Fibroblast of peridontal ligament (primary cell): ENCODE results near the gene DGCR2.
A peak's percentile ranks its signal among the peaks of the same experiment; 100 is the strongest.

Experiments used
- DNase-seq: peaks from one replicate; pipeline ENCODE4 v3.0.0-alpha.2; 2010; ENCODE audit errors: extremely low read depth

The DGCR2 gene

DNA sequence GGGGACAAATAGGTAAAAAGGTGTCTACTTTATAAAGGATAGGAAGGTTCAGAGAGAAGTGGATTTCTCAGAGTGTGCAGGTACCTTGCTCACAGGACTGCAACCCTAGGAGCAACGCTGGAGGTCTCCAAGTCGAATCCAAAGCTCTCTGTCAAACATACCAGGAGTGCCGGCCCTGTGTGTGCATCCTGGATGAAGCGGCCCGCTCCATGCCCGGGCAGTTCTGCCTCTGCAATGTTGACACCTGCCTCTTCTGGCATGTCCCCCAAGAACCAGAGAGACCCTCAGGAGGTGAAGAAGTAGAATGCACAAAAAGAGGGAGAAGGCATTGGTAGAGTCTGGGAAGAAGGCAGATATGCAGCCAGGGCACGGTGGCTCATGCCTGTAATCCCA is 5.8 kb upstream of the DGCR2 start:
- no peak for DNase-seq

DNA sequence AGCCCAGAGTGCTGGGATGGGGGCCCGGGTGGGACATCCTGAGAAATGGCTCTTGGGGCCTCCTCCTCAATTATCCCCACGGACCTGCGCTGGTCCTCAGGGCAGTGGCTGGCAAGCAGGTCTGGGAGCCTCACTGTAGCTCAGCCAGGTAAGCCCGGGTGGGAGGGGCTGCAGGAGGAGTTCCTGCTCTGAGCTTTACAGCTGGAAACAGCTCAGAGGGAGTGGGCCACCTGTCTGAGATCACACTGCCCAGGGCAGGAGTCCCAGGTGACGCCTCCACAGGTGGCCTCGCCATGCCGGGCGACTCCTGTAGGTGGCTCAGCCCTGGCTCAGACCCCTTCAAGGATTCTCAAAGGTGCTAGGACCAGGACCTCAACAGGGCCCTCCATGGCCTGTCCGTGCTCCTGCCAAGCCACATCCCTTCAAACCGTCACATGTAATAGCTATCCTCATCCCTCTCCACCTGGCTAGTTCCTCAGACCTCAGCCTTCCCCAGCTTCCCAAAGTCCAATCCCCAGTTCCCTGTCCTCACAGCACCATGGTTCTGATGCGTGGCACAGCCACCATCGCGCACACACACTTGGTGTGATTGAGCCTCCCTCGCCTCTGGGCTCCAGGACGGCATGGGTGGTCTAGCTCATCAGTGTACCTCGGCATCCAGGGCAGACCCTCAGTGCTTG is 5.3 kb upstream of the DGCR2 start:
- no peak for DNase-seq

DNA sequence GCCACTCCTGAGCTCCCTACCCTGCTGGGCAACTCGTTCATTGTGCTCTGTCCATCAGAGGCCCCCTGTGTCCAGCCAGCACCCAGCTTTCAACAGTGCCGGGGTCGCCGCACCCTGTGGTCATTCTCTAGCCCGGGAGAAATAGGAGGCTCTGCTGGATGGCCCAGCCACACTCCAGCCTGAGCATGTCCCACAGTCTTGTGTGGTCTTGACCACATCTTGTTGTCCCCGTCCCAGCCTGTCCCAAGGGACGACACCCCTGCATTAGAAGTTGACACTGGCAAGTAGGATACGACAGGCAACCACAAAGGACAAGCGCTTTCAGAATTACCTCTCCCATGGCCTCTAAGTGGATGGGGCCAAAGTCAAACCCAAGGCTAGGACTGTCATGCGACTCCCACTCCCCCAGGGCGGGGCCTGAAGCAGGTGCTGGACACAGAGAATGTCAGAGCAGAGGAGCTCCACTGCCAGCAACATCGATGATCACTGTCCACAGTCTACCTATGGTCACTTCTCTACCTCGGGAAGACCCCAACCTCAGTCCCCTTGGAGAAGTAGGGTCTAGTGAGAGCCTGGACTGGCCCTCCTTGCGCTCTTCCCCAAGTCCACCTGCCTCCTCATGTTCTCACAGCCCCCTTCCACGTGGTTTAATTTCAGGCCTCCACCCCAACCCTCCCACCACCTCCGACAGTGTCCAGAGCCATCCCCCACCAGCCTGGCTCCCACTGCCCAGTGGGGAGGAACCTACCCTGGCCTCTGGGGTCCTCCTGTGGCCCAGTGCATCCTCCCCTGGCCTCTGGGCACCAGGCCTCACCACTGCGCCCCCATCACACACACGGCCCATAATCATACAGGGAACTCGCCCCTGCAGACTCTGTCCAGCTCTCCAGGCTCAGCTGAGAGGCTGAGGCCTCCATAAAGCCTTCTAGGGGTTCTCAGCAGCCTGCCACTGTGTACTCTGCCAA is 4.4 kb upstream of the DGCR2 start:
- DNase-seq, result no peak

DNA sequence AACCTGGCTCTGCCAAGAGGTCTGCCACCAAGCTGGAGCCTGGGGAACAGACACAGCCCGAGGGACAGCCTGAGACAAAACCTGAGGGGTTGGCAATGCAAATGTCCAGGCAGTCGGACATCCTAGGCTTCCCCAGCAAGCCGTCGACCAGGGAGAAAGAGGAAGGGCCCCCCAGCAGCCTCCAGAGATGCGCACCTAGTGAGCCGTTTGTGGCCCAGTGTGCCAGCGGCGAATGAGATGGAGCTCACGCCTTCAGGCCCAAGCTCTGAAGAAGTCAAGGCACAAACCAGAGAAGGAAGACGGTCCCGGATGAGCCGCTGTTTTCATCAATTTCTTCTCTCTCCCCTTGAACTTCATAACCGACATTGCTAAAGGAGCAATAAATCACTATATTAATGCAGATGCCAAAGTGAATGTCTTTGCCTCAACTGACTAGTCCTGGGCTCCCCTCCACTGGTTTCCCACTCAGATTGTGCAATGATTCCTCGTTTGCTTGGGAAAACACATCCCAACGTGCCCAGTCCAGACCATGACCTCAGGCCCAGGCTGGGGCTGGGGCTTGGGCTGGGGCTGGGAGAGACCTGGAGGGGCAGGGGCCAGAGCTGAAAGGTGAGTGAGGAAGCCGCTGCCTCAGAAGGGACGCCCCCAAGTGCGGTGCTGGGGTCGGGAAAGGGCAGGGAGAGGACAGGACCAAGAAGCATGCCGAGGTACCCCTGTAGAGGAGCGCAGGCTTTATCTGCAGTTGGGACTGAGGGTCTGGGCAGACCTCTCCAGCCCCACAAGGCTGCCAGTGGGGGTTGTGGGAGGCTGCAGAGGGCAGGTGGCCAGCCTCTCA is 3.5 kb upstream of the DGCR2 start:
- no peak for DNase-seq

DNA sequence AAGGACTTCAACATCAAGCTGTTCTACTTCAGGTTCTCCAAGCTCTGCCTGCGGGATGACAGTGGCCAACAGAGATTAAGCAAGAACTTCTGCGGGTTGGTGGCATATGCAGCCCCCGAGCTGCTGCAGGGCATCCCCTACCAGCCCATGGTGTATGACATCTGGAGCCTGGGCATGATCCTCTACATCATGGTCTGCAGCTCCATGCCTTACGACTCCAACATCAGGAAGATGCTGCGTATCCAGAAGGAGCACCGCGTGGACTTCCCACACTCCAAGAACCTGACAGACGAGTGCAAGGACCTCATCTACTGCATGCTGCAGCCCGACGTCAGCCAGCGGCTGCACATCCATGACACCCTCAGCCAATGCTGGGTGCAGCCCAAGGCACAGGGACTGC is 2.8 kb upstream of the DGCR2 start:
- no peak for DNase-seq

DNA sequence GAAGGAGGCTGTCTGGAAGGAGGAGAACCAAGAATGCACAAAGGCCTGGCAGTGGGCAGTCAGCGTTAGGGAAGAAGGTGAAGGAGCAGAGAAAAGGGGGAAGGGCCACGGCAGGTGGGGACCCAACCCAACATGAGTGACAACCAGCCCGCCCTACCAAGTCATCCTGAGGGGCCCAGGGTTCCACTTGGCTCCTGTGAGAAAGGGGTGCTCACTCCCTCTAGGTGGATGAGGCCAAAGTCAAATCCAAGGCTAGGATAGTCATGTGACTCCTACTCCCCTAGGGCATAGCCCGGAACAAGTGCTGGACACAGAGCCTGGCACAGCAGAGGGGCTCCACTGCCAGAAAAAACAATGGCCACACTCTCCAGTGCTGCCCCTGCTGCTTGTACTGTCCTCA is 2.2 kb upstream of the DGCR2 start:
- DNase-seq, result no peak

DNA sequence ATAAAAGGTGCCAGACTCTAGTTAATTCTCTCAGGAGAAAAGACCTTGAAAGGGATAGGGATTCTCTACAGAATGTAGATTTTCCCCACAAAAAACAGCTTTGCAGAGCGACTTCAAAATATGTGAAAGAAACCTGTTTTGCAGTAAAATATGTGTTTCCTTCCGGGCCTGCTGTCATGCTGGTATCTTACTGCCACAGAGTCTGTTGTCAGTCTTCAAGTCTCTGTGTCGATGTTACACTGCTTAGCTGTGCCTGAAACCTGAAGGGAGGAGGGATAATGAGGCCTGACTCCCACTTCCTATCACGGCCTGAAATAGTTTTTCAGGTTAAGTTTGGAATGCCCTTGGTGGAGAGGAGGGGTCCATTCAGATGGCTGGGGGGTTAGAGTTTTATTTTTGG is 1.7 kb upstream of the DGCR2 start:
- DNase-seq, result no peak

DNA sequence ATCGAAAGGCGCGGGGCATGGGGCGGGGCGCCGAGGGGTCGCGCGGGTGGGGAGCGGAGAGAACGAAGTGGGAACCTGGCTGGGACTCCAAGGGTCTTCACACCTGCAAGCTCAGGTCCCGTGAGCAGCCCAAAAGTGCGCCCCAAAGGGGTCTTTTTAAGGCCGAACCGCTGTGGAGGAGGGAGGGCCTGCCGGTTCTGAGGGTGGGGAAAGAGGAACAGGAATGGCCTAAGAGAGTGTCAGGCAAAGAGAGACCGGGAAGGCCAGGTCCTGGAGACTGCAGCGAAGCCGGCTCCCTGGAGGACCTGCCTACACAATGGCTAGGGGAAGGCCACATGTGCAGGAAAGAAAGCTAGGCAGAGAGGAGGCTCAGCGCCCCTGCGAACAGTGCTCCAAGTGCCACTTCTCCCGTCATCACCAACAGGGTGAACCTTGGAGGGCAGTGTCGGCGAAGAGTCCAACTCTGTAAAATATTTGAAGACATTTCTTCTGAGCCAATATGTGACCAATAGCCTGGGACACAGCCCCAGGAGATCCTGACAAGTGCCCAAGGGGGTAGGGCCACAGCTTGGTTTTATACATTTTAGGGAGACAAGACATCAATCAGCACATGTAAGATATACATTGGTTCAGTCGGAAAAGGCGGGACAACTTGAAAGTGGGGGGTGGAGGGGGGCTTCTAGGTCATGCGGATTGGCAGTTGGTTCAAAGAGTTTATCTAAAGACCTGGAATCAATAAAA is 710 bp upstream of the DGCR2 start:
- DNase-seq, result peak; percentile 11

DNA sequence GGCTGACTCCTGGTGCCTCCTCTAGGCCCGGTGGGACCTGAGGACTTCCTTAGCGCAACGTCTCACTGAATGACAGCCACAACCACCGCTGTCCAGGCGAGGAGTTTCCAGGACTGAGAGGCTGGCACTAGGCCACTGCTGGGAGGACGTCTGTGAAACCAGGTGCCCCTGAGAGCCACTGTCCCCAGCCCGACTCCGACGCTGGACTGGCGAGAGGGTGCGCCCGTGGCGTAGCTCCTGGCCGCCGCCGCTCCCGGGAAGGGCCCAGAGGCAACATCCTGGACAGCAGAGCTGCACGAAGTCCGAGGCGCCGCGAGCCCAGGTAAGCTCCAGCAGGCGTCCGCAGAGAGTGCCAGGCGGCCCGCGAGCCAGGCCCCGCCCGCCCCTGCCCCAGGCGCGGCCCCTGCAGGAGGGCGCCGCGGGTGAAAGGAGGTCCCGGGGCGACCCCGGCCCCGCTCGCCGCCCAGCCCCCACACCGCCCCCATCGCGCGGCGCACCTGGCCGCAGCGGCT is 525 bp downstream of the DGCR2 start:
- DNase-seq, result peak; percentile 20

DNA sequence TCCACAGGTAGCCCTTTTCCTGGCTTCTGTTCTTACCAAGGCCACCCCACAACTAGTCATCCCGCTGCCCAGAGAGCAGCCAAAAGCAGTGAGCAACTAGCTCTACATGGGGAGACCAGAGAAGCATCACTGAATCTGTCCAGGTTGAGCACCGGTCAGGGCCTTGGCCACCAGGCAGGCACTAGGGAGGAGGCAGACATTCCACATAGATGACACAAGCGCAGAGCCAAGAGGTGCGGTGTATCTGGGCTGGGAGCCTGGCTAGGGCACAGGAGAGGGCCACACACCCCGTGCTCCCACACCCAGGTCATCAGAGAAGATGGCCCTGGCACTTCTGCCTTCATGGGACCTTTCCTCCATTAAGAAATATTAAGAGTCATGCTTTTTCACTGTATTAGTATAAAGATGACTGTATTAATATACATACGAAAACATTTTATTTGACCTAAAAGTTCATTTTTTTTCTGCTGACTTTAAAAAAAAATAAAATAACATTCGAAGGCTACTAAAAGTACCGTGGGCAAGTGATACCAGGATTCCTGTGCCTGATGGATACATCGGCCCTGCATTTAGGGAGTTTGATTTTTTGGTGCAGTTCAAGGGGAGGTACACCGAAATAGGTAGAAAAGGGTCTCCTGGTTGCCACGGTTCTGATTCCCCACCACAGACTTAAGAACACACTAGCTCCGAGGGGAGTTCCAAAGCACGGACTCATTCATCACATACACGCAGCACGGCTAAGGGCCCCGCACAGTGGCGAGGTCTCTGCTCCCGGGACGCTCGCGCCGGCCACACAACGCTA is 1.2 kb downstream of the DGCR2 start:
- no peak for DNase-seq

DNA sequence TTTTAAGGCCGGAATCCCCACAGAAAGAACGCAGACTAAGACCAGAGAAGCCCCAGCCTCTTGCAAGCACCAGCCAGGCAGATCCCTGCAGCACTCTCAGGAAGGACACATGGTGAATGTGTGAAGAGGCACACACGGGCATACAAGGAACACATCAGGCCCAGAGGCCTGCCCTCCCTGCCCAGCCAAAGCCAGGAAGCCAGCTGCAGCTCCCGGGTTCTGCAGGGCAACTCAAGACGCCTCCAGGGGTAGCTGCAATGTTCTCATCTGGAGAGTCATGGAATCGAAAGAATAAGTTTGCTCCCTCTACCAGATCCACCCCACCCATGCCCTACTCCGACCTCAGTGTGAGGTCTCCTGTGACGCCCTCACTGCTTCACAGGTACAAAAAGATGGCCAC is 2.3 kb downstream of the DGCR2 start:
- no peak for DNase-seq

DNA sequence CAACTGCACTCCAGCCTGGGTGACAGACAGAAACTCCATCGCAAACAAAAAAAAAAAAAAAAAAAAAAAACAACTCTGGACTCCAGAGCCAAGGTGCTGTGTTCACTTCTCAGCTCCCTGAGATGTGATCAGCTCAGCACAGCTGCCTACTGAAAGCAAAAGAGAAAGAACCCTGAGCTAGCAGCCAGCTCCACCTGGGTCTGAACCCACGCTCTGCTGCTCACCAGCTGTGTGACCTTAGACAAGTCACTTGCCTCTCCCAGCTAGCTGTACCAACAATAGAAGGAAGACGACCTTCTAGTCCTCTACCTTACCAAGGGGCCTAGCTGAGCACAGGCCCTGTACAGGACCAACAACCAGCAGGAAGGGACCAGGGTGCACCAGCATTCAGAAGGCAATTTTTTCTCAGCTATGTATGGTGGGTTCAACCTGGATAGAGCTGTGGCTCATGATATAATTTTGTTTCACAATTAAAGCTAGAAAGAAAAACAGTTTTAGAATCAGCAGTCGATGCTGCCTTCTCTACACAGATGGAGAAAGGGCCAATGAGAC is 3.8 kb downstream of the DGCR2 start:
- DNase-seq, result no peak

DNA sequence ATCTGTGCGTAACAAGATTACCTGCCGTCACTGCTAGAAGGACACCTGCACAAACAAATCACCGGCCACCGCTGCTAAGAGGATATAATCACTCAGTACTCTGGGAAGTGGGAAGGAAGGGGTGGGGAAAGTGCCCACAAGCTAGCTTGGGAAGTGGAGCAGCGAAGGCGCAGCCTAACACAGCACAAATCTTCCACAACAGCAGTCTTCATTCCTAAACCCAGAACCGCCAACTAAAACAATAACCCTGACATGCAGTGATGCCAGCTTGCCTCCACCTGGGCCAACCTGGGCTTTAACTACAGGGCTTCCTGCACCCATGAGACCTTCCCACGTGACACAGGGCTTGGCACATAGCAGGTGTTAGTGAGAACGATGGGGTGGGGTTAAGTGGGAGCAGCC is 5.1 kb downstream of the DGCR2 start:
- no peak for DNase-seq

DNA sequence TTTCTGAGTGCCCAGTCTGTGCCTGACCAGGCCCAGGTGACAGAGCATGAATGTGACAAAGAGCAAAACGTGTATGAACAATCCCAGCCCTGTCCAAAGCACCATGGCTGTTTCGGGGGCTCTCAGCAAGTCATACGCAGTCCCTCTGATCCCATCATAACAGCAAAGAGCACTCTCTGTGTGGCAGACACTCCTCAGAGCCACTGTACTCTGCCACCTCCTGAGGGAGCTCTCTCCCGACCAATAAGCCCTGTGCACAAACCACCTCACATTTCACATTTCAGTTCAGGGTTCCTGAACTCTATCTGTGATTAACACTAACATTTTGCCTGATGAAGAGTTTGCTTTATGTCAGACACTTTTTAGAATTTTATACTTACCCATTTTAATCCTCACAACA is 6.6 kb downstream of the DGCR2 start:
- no peak for DNase-seq

DNA sequence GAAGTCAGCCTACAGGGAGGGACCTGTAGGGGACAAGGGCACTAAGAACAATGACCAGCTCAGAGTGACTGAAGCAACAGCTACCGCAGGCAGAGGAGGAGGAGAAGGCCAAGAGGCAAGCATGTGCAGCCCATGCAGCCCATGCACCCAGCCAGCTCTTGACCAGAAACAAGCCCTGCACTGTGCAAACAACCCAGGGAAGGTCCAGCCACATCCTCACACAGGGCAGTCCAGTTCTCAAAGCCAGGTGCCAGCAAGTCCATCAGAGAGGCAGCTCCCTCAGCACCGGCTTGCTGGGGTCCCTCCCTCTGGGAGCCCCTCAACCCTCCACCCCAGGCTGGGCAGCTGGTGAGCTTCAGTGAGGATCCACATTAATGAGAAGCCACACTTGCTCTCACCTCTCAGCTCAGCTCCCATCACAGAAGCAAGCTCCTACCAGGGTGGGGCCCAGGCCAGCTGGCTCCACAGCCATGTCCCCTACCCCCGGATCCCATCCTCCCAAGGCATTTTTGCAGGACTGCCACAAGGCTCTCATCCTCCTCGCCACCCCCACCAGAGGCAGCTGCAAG is 7.1 kb downstream of the DGCR2 start:
- no peak for DNase-seq

DNA sequence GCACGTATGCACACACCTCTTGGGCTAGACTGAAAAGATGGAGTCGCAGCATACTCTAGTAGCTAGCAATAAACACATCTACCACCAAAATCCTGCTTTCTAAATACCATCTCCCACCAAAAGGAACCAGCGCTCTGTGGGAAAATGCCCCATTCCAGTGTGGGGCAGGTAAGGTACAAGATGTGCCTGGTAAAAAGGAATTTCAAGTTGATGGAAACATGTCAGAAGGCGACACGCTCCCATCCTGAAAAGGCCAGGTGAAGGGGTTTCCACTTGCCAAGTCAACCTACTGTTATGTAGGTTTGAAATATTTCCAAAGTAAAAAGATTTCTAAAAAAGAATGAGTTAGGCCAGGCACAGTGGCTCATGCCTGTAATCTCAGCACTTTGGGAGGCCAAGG is 8.8 kb downstream of the DGCR2 start:
- no peak for DNase-seq

DNA sequence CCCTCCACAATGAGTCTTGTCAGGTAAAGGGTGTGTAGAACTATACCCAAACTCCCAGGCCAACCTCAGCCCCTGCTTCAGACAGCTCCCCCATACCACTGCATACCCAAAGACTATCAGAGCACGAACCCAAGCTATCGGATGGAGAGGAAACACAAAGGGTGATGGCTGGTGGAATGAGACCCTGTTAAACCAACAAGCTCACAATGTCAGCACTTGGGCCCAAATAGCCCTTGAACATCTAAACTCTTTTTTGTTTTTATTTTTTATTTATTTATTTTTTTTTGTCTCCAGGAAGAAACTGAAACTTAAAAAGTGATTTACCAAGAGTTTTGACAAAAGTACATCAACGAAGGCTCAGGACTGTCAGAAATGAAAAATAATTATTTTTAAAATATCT is 10.6 kb downstream of the DGCR2 start:
- DNase-seq, result no peak

DNA sequence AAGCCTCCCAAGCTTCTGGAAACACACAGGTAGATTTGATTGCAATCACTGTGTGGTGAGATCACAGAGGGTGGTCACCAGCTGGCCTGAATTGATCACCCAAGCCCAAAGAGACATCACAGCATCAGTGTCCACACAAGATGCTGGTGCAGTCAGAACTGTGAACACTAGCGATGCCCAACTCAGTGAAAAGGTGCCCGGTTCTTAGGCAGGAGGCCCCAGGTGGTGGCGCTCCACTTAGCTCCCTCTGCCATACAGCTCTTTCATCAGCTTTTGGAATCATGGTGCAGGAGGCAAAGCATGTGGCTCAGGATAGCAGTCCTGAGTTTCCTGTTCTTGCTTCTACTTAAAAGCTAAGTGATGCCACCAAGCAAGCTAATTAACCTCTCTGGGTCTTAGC is 11.1 kb downstream of the DGCR2 start:
- DNase-seq, result no peak

DNA sequence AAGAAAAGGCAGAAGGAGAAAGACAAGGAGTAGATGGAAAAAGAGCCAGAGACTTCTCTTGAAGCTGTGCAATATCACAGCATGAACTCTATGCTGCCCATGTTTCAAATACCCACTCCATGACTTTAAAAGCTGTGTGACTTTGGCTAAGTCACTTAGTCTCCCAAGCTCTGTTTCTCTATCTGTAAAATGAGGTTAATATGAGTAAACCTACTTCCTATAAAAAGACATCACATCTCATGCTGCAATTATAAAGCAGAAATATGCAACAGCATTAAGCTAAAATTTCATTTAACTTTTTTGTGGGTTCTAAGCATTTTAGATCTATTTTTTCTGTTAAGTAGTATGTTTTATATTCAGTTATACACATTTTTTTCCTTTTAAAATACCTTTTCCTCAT is 11.6 kb downstream of the DGCR2 start:
- DNase-seq, result no peak

DNA sequence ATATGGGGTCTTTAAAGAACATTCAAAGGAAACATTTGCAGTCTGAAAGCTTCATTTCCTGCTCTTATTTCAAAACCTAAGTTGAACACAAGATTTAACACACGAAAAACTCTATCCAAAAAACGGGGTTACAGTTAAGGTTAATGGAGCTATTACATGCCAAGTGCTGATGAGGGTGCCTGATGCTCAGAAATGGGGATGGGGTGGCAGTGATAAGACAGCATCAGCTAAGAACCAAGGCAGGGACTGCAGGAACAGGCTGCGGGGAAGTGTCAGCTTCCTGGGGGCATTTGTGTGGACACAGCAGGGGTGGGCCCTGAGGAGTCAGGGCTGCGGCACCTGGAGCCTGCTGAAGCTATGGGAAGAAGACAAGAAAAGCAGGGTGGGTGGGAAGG is 12.2 kb downstream of the DGCR2 start:
- no peak for DNase-seq
